ENCODE measurements around the gene POLR2E. TPM values are rescaled to one million over a fixed set of nuclear protein-coding genes. Genes with fewer than 3 reads are reported as not detected.

Gene POLR2E
- total and polyA plus RNA-seq, 9 of the 15 experiments (the other 6 are each of a cell fraction or from before 2014, with no cell fraction given): 3.4 to 413 (median 244) TPM

DNA sequence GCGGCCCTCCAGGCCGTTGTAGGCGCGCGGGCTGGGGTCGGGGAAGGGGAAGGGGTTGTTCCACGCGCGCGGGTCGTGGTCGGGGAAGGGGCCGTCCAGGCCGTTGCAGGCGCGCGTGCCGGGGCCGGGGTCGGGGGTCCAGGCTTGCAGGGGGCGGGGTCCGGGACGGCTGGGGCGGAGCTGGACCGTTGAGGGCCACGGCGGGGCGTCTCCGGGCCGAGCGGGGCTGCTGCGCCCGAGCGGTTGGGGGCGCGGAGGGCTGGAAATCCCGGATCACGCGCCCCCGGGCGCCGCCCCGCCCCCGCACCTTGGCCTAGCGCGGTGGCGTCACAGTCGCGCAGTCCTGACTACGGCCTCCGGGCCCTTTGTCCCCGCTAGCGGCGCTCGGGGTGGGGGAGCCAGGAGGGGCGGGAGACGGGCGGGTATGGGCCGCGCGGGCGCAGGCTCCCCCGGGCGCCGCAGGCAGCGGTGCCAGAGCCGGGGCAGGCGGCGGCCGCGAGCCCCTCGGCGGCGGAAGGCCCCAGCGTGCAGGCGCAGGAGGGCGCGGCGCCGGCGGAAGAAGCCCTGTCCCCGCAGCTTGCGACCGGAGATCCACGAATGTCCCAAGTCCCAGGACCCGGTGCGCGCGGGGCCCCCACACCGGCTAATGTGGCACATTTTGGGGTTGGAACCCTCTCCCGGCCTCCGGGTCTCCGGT lies 9.3 kb upstream of the POLR2E start (continued):
- TF ChIP-seq ZNF778 (CRISPR knock-in tag; IDR thresholded peaks at IDR 0.05): no peak
- TF ChIP-seq, protein P1, sequence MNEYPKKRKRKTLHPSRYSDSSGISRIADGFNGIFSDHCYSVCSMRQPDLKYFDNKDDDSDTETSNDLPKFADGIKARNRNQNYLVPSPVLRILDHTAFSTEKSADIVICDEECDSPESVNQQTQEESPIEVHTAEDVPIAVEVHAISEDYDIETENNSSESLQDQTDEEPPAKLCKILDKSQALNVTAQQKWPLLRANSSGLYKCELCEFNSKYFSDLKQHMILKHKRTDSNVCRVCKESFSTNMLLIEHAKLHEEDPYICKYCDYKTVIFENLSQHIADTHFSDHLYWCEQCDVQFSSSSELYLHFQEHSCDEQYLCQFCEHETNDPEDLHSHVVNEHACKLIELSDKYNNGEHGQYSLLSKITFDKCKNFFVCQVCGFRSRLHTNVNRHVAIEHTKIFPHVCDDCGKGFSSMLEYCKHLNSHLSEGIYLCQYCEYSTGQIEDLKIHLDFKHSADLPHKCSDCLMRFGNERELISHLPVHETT (CRISPR knock-in tag; conservative IDR thresholded peaks at IDR 0.05 in 1 of 2, IDR thresholded peaks at IDR 0.05 in 1 of 2): peak in 1 of 2 experiments; percentile 86; a peak in 2 of 4 replicates
- peak; percentile 14 for TF ChIP-seq TBP (optimal IDR thresholded peaks at IDR 0.05; ENCODE audit: low read depth, low read length)
- no peak for TF ChIP-seq MED1 (CRISPR knock-in tag; IDR thresholded peaks at IDR 0.05; ENCODE audit: borderline replicate concordance)
- no peak for TF ChIP-seq MYNN (IDR thresholded peaks at IDR 0.05)
- TF ChIP-seq MYNN (CRISPR knock-in tag; IDR thresholded peaks at IDR 0.05): no peak
- TF ChIP-seq MAZ (CRISPR knock-in tag; conservative IDR thresholded peaks at IDR 0.05 in 1 of 2, IDR thresholded peaks at IDR 0.05 in 1 of 2): peak in 1 of 2 experiments; percentile 57; a peak in 2 of 4 replicates
- no peak for TF ChIP-seq TAL1 (IDR thresholded peaks at IDR 0.05)
- TF ChIP-seq, protein P2, sequence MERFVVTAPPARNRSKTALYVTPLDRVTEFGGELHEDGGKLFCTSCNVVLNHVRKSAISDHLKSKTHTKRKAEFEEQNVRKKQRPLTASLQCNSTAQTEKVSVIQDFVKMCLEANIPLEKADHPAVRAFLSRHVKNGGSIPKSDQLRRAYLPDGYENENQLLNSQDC (CRISPR knock-in tag; IDR thresholded peaks at IDR 0.05): no peak
- peak; percentile 37; the same call in 1 of the 2 replicates for TF ChIP-seq GABPA (tag; conservative IDR thresholded peaks at IDR 0.05; ENCODE audit: low read depth)
- TF ChIP-seq KDM5B (IDR thresholded peaks at IDR 0.05; ENCODE audit: insufficient replicate concordance, low read depth, low read length): peak; percentile 35
- peak; percentile 41 for TF ChIP-seq SAP30 (IDR thresholded peaks at IDR 0.05; ENCODE audit: borderline replicate concordance, insufficient read depth, low read depth, low read length, poor library complexity, severe bottlenecking)
- TF ChIP-seq ZNF184 (CRISPR knock-in tag; IDR thresholded peaks at IDR 0.05): no peak
- TF ChIP-seq, protein P3, sequence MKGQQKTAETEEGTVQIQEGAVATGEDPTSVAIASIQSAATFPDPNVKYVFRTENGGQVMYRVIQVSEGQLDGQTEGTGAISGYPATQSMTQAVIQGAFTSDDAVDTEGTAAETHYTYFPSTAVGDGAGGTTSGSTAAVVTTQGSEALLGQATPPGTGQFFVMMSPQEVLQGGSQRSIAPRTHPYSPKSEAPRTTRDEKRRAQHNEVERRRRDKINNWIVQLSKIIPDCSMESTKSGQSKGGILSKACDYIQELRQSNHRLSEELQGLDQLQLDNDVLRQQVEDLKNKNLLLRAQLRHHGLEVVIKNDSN (CRISPR knock-in tag; IDR thresholded peaks at IDR 0.05): peak; percentile 46; the same call in 1 of the 2 replicates
- TF ChIP-seq, protein P4, sequence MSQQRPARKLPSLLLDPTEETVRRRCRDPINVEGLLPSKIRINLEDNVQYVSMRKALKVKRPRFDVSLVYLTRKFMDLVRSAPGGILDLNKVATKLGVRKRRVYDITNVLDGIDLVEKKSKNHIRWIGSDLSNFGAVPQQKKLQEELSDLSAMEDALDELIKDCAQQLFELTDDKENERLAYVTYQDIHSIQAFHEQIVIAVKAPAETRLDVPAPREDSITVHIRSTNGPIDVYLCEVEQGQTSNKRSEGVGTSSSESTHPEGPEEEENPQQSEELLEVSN (IDR thresholded peaks at IDR 0.05; ENCODE audit: borderline replicate concordance in 1 of 2, extremely low read depth in 1 of 2, insufficient read depth in 1 of 2, insufficient read length in 1 of 2, low read depth in 1 of 2, low read length in 1 of 2, poor library complexity in 1 of 2, severe bottlenecking in 1 of 2): peak in 1 of 2 experiments; percentile 43
- TF ChIP-seq CXXC5 (CRISPR knock-in tag; IDR thresholded peaks at IDR 0.05): peak; percentile 68
- peak; percentile 31; the same call in 1 of the 2 replicates for TF ChIP-seq HCFC1 (IDR thresholded peaks at IDR 0.05; ENCODE audit: low read depth, low read length)
- TF ChIP-seq, protein P5, sequence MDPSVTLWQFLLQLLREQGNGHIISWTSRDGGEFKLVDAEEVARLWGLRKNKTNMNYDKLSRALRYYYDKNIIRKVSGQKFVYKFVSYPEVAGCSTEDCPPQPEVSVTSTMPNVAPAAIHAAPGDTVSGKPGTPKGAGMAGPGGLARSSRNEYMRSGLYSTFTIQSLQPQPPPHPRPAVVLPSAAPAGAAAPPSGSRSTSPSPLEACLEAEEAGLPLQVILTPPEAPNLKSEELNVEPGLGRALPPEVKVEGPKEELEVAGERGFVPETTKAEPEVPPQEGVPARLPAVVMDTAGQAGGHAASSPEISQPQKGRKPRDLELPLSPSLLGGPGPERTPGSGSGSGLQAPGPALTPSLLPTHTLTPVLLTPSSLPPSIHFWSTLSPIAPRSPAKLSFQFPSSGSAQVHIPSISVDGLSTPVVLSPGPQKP (CRISPR knock-in tag; IDR thresholded peaks at IDR 0.05): no peak
- TF ChIP-seq SMAD4 (CRISPR knock-in tag; conservative IDR thresholded peaks at IDR 0.05): 0 out of 2 replicates have a peak, but pooled peaks have one; percentile 41
- TF ChIP-seq KDM4B (IDR thresholded peaks at IDR 0.05; ENCODE audit: borderline replicate concordance in 2 of 2, low read depth in 1 of 2): no peak
- TF ChIP-seq PCBP1 (IDR thresholded peaks at IDR 0.05; ENCODE audit: low read depth, low read length, poor library complexity, severe bottlenecking): peak; percentile 79

Data from K562 (cell line).